ENCODE data around the gene PCSK9. TPM values are rescaled to one million over a fixed set of nuclear protein-coding genes. Genes with fewer than 3 reads are reported as not detected.

Gene PCSK9
- total RNA-seq, 1 donor from 2014 or later, result not detected

DNA sequence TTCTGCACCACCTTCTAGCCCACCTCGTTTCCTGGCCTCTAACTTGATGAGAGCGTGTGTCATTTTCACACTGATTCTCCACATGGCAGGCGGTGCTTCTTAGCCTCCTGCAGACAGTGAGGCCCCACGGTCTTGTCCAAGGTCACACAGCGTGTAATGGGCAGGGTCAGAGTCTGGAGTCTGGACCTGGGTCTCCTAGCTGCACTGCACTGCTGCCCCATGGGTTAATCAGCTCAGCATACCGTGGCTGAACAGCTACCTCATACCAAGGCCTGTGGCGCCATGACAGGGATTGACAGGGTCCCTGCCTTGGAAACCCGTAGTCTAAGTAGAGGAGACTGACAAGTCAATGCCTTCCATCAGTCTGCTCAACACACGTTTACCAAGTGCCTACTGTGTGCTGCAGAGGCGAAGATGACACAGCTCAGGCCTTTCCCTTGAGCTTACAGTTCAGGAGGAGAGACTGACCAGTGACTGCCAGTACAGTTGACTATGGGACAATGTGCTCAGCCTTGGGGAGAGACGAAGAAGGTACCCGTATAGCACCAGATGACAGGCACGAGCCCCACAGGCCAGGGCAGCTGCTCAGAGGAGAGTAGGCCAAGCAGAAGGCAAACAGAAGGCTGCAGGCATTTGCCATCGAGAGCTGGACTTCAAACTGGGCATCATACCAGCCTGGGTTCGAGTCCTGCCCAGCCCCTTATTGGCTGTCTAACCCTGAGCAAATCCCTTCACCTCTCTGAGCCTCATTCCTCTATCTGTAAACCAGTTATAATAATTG lies 5.5 kb downstream of the PCSK9 start:
- DNase-seq, result no peak

DNA sequence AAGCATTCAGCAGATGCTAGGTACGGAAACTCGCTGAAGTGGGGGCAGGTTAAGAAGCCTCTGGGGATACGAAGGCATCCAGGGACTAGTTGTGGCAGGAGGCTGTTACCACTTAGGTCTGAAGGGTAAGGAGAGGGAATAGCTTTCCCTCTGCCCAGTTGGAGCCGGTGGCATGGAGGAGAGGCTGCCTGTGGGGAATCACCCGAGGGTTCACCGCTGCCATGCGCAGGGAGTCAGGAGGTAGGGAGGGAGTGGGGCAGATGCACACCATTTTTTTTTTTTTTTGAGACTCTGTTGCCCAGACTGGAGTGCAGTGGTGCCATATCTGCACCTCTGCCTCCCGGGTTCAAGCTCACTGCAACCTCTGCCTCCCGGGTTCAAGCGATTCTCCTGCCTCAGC lies 6.1 kb downstream of the PCSK9 start:
- no peak for DNase-seq

DNA sequence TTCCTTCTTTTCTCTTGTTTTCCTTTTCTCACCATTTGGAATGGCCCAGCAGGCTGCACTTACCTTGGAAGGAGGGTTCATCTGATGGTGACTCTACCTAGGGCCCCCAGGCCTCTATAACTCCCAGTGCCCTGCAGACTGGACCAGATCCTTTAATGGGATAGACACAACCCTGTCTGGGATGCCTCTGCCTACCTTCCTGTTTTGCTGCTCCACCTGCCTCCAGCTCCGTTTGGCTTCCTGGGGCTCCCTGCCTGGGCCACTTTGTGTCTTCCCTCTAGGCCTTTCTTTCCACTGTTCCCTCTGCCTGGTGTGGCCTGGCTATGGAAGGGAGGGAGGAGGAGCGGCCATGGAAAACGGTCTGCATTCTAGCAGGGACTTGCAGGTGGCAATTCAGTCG lies 7.5 kb downstream of the PCSK9 start:
- no peak for DNase-seq

DNA sequence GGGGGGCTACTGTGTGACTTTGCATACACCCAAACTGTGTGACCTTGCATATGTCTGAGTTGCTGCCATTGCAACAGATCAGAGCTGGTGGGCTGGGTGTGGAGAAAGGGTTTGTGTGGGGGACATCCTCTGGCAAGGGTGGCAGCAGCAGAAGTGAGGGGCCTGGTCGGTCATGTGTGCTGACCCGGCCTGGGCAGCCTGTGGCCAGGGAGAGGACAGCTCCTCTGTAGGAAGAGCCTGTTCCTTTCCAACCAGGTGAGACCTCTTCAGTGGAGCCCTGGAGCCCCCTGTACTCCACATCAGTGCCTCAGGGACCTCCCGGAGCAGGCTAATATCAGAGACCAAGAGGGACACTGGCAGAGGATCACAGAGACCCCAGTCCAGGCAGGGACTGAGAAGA lies 8.3 kb downstream of the PCSK9 start:
- no peak for DNase-seq

DNA sequence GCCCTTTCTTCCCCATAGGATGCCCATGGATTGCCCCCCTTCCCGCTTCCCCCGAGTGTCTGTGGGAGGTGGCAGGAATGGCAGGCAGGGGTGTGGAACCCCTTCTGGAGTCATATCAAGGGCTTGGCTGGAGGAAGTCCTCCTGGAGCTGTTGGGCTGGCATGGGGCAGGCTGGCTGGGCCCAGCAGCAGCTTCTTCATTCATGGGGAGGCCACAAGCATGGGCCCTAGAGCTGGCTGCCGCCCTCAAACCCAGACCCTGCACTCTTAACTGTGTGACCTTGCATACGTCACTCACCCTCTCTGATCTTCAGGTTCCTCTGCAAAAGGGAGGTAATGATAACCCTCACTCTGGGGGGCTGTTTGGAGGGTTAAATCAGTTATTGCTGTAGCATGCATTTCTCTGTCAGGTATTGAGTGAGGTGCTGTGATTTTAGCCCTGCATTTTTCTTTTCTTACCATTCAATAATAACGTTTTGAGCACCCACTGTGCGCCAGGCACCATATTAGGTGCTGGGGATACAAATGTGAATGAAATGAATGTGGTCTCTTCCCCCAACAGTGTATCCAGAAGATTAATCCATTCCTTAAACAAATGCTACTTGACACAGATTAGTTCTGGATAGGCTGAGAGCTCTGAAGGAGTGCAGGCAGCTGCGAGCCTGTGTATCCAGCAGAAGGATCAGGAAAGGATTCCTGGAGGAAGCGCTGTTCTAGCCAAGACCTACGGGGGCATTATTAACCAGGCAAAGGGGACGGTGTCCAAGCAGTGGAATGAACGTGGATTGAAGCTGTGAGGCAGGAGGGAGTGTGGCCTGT lies 9.3 kb downstream of the PCSK9 start:
- DNase-seq, result no peak

DNA sequence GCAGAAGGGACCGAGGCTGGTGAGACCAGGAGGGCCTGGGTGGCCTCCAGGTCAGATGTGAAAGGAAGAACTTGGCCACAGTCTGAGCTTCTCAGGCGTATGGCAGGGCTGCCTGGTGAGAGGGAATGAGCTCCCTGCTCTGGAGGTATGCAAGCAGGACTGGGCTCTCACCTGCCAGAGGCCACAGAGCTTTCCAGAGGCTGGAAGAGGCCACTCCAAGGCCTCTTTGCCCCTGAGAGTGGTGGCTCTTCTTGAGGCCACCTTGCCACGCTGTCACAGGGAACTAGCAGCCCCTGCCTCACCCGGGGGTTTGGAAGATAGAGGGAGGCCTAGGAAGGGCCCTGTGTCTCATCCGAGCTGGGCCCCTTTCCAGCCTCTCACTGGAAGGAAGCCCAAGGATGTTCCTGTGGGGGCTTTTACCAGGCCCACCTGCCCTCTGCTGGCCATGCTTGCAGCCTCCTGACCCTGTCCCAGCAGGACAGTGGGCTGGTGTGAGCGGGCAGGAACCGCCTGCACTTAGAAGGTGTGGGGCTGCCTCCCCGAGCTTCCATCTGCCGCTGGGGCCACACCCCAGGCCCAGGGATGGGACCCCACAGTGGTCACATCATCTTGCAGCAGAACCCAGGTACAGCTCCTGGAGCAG lies 10.0 kb downstream of the PCSK9 start:
- no peak for DNase-seq

DNA sequence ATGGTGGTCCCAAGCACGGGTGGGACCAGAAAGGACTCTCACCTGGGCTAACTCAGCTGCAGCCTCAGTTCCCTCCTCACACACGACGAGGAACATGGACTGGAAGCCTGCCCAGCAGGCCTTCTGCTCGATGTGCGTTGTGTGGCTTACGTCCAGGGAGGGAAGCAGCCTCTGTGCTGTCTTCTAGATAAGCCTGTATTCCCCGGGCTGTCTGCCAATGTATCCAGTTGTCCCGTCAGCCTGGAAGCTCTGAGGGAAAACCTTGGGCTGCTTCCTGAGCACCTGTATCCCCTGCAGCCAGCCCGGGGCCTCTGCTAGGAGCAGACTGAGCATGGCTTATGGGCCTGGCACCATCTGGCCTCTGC lies 10.5 kb downstream of the PCSK9 start:
- DNase-seq, result peak; percentile 92

DNA sequence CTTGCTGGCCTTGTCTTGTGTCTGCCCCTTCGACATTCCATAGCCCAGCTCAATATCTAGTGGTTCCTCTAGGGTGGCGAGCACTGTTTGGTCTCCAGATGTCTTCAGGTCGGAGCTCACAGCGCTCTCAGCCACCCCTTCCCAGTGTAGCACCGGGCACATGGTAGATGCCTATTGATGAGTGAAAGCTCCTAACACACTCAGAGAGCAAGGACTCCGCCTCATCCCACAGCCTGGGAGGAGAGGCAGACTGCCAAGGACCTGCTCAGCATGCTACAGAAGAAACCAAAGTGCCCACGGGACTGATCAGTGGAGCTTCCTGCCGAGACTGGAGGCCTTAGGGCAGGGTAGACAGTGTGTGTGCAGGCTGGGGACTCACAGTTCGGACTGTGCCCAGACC lies 10.9 kb downstream of the PCSK9 start:
- no peak for DNase-seq

DNA sequence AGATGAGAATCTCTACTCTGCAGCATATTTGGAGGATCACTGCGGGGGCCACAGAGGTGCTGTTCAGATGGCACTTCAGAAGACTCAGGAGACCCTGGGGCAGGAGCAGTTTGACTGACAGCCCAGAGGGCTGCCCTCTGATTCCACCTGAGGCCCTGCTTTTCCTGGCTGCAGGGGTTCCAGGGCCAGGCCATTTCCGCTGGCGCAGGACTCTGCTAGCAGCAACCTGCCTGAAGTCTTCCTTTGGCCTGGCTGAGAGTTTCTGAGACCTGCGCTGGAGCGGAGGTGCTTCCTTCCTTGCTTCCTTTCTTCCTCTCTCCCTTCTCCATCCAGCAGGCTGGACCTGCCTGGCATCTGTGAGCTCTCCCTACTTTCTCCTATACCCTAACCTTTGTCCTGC lies 11.8 kb downstream of the PCSK9 start:
- DNase-seq, result no peak

DNA sequence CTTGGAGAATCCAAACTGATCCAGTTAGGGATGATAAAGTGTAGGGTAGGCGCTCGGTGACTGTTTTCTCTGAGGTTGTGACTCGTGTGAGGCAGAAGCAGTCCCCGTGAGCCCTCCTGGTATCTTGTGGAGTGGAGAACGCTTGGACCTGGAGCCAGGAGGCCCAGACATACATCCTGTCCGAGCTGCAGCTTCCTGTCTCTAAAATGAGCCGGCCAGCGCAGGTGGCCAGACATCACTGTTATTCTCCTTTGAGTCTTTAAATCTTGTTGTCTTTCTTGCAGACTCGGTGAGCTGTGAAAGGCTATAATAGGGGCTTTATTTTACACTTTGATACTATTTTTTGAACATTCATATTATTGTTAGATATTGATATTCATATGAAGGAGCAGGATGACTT lies 12.3 kb downstream of the PCSK9 start:
- DNase-seq, result peak; percentile 51

DNA sequence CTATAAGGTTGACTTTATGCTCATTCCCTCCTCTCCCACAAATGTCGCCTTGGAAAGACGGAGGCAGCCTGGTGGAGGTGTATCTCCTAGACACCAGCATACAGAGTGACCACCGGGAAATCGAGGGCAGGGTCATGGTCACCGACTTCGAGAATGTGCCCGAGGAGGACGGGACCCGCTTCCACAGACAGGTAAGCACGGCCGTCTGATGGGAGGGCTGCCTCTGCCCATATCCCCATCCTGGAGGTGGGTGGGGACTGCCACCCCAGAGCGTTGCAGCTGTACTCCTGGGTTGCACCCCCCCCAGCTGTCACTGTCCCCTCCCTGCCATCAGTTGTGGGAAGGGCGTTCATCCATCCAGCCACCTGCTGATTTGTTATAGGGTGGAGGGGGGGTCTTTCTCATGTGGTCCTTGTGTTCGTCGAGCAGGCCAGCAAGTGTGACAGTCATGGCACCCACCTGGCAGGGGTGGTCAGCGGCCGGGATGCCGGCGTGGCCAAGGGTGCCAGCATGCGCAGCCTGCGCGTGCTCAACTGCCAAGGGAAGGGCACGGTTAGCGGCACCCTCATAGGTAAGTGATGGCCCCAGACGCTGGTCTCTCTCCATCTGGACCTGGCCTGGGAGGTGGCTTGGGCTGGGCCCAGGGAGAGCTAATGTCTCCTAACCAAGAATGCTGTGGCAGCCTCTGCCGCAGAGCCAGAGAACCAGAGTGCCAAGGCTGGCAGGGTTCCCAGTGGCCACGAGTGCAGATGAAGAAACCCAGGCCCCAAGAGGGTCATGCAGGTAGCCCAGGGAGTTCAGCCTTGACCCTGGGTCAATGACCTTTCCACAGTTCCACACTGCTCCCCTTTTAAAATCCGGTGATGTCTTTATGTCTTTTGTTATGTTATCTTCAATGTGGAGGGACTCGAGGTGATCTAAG lies 13.1 kb downstream of the PCSK9 start:
- DNase-seq, result no peak

DNA sequence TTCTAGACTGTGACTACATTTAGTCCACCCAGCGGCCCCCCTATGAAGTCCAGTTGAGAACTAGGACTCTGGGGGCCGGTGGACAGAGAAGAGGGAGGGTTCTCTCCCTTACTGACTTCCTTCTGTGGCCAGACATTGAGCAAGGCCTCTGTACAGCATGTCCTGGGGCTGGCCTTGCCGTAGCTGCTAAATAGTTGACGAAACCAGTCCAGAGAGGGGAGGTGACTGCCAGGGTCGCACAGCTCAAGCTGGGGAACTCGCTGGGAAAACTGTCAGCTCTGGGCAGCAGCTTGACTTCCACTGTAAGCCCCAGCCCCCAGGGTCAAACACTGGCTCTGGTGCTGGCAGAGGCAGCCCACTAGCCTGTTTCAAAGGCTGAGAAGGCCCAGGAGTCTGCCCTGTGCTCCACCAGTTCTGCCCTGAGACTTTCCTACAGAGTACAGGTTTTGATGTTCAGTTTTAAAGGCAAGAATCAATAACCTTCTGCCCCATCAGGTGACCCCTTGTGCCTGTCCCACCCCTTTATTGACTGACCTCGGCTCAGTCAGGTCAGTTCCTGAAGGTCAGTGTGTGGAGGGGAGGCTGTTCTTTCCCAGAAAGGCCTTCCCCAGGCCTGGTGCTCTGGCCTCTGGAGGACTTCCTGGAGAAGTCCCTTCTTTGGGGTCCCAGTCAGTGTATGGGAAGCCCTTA lies 14.1 kb downstream of the PCSK9 start:
- no peak for DNase-seq

DNA sequence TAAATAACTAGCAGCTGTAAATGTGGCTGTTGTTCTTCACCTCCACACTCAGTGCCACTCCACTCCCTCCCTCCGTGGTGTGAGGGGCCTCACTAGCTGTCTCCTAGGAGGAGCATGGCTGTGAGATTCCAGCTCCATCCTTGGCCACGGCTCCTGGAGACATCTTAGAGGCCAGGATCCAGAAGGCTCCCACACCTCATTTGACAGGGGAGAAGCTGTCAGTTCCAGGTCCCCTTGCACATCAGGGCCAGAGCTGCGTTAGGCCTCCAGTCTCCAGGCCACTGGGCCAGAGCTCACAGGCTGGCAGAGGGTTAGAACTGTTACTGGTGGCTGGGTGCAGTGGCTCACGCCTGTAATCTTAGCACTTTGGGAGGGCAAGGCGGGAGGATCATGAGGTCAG lies 15.0 kb downstream of the PCSK9 start:
- DNase-seq, result no peak

DNA sequence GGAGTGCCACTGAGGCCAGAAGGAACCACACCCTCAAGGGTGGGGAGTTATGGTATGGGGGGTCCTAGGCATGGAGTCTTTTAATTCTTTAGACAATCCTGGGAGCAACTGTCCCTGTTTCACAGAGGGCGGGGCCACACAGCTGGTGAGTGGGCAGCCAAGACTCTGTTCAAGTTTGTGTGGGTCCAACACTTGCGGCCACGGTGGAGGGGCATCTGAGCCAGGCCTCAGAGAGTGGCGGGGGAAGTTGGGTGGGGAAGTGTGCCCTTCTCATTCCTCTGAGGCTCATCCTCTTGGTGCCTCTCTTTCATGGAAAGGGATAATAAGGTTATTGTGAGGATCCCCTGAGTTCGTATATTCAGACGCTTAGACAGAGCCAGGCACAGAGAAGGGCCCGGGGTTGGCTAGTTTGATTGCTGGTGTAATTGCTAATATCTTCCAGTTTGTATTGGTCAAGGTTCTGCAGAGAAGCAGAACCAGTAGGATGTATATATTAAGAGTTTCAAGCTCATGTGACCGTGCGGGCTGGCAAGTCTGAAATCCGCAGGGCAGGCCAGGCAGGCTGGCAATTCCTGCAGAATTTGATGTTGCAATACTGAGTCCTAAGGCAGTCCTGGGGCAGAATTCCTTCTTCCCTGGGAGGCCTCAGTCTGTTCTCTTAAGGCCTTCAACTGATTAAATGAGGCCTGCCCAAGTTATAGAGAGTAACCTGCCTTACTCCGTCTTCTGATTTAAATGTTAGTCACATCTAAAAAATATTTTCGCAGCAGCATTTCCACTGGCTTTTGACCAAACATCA lies 15.9 kb downstream of the PCSK9 start:
- DNase-seq, result no peak

DNA sequence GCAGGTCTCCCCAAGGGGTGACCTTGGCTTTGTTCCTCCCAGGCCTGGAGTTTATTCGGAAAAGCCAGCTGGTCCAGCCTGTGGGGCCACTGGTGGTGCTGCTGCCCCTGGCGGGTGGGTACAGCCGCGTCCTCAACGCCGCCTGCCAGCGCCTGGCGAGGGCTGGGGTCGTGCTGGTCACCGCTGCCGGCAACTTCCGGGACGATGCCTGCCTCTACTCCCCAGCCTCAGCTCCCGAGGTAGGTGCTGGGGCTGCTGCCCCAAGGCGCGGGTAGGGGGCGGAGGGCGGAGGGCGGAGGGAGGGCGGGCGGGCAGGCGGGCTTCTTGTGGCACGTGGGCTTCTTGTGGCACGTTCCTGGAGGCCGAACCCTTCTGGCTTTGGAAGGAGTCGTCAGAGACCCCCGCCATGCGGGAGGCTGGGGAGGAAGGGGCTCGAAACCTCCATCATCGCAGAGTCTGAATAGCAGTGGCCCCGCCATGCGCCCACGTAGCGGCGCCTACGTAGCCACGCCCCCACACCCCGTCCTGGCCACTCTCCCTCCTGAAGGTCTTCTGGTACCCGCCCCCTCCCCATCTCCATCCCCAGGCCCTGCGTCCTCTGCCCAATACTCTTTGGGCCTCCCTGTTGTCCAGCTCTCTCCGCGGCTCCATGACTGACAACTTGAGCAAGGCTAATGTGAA lies 16.7 kb downstream of the PCSK9 start:
- no peak for DNase-seq

DNA sequence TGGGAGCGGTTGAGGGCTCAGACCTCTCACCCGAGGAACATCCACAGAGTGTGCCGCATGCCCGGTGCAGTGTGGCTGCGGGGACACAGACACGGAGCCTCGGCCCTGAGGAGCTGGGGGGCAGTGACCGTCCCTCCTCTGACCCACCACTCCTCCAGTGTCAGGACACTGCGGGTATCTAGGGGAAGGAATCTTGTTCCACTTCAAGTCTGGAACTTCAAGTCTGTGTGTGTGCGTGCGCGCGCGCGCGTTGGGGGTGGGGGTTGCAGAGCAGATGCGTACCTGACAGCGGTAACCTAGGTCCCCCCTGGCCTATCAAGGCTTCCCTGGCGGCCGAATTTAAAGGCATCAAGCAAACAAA lies 17.3 kb downstream of the PCSK9 start:
- no peak for DNase-seq

DNA sequence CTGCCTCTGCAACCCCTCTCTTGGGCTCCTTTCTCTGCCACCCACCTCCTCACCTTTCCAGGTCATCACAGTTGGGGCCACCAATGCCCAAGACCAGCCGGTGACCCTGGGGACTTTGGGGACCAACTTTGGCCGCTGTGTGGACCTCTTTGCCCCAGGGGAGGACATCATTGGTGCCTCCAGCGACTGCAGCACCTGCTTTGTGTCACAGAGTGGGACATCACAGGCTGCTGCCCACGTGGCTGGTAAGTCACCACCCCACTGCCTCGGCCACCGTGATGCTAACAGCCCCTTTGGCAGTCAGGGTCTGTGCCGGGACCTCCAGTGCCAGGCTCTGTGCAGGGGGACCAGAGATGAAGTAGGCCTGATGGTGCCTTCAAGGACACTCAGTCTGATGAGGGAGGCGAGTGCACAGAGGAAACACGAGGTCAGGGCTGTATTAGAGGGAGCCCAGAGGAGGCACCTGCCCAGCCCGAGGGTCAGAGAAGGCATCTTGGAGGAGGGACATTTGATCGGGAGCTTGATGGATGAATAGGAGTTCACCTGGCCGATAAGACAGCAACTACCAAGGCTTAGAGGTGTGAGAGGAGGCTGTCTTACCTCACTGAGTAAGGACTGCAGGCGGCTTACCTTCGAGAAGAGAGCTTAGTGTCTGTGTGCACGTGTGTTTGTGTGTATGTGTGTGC lies 18.1 kb downstream of the PCSK9 start:
- no peak for DNase-seq

DNA sequence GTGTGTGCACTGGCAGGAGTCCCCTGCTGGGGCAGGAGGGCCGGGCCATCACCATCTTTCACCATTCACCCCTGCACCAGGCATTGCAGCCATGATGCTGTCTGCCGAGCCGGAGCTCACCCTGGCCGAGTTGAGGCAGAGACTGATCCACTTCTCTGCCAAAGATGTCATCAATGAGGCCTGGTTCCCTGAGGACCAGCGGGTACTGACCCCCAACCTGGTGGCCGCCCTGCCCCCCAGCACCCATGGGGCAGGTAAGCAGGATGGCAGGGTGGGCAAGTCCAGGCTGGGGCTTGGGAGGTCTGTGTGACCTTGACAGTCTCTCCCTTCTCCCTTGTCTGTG lies 18.6 kb downstream of the PCSK9 start:
- no peak for DNase-seq

DNA sequence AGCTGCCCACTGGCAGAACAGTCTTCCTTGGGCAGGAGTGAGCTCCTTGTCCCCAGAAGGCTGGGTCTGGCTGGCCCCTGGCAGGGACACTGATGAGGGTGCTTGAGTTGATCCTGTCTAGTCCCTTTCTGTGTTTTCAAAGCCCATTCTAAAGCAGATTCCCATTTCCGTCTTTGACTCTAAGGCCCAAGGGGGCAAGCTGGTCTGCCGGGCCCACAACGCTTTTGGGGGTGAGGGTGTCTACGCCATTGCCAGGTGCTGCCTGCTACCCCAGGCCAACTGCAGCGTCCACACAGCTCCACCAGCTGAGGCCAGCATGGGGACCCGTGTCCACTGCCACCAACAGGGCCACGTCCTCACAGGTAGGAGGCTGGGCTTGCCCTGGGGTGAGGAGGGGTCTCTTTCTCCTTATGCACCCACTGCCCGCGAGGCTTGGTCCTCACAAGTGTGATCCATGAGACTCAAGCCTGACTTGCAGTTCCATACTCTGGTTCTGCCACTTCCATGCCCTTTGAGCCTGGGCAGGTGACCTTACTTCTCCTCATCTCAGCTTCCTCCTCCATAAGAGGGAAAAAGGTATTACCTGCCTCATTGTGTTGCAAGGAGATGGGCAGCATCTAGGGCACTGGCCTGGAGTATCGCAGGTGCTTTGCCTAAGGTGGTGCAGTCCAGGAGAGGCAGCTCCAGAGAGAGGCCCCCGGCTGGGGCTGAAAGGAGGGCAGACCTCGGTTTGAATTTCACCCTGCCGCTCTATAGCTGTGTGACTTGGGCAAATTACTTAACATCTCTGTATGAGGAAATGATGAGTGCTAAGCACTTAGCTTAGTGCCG lies 20.2 kb downstream of the PCSK9 start:
- no peak for DNase-seq

Measured in dermis blood vessel endothelial cell (primary cell).